Measurements from ENCODE around the gene SEC31B. TPM values are rescaled to one million over a fixed set of nuclear protein-coding genes. Genes with fewer than 3 reads are reported as not detected.

SEC31B gene
- total and polyA plus RNA-seq, 8 donors, result 8.8 to 27.6 (median 22.8) TPM

DNA sequence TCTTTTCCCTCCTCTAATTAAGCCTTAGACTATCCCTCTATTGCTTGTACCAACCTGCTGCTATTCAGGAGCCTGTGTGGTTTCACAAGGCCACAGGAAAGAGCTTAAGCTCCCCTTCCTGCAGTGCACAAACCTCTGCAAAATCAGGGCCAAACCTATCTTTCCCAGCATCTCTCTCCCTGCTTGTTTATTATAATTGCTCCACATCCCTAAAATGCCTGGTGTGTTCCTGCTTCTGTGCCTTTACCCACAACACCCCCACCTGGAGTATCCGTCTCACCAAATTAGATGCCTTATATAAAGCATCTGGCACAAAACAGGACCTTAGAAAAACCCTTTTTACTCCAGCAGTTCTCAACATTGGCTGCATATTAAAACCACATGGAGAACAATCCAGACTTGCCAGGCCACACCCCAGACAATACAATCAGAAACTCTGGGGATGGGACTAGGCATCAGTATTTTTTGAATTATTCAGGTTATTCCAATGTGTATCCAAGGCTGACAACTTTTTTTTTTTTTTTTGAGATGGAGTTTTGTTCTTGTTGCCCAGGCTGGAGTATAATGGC, 16.7 kb downstream of the SEC31B start:
- Histone ChIP-seq H3K9me3 (no peaks in the 10 kb centered on the region), H3K27me3 (no peaks in the 10 kb centered on the region), H3K4me1 (no peaks in the 10 kb centered on the region), H3K36me3 (peaks cover 0 to 70% of the 10 kb centered on the region in 2 donors), H3K27ac (no peak overlapping the region), H3K4me3 (no peak overlapping the region)
- intact Hi-C loops (cut with DNase I), result no loop called here
- ATAC-seq, result no peak
- no peak for TF ChIP-seq CTCF (IDR thresholded peaks at IDR 0.05)
- DNase-seq, result no peak

DNA sequence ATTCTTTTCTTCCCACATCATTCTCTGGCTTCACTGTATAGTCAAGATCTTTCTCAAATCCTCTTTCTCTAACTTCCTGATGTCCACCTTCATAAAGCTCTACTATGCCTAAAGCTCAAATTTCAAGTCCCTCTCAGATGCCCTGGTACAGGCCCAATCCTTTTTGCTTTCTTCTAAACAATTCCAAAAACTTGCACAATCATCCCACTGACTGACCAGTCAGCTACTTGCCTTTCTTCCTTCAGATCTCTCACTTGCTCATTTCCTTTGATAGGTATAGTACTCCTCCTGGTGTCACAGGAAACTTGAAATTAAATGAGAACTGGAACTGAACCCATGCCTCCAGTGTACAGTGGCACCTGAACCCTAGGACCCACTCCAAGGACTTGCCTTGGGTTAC, 18.2 kb downstream of the SEC31B start:
- no peak for DNase-seq
- Histone ChIP-seq H3K4me3 (no peak overlapping the region), H3K4me1 (no peaks in the 10 kb centered on the region), H3K27me3 (no peaks in the 10 kb centered on the region), H3K9me3 (no peaks in the 10 kb centered on the region), H3K36me3 (peaks cover 0 to 72% of the 10 kb centered on the region in 2 donors), H3K27ac (no peak overlapping the region)
- no peak for ATAC-seq
- TF ChIP-seq CTCF (IDR thresholded peaks at IDR 0.05), result no peak
- intact Hi-C loops (cut with DNase I), result no loop called here

- no peak overlapping the region for H3K4me3 ChIP-seq
- TF ChIP-seq CTCF (IDR thresholded peaks at IDR 0.05), result no peak
- peaks cover 0 to 84% of the 10 kb centered on the region in 2 donors for H3K36me3 ChIP-seq
- ATAC-seq (no peak), DNase-seq (no peak)
- H3K27me3 ChIP-seq, result no peaks in the 10 kb centered on the region
- intact Hi-C loops (cut with DNase I), result no loop called here
- H3K27ac ChIP-seq, result no peak overlapping the region
- no peaks in the 10 kb centered on the region for H3K9me3 ChIP-seq
- no peaks in the 10 kb centered on the region for H3K4me1 ChIP-seq
Measured at GRCh38 chr10:100498059-100498458, 21.6 kb downstream of the SEC31B start.

DNA sequence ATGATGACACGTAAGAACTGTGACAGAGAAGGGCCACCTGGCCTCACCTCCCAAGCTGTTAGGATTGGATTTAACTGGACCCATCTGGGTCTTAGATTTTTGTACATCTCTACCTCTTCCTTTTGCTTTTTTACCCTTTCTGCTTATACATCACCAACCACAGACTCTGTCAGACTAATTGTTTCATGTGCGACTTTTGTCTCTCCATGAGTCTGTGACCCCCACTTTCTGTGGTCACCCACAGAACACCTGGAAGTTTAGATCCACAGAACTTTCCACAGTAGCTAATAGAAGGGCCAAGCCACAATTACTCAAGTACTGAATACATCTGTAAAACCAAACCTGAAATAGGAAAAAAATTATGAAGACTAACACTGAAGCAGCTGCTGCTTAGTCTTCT, 23.1 kb downstream of the SEC31B start:
- peaks cover 0 to 91% of the 10 kb centered on the region in 2 donors for H3K36me3 ChIP-seq
- no peak overlapping the region for H3K4me3 ChIP-seq
- no peak overlapping the region for H3K27ac ChIP-seq
- H3K4me1 ChIP-seq, result no peaks in the 10 kb centered on the region
- H3K27me3 ChIP-seq, result no peaks in the 10 kb centered on the region
- ATAC-seq, result no peak
- no peaks in the 10 kb centered on the region for H3K9me3 ChIP-seq
- no peak for TF ChIP-seq CTCF (IDR thresholded peaks at IDR 0.05)
- no peak for DNase-seq
- intact Hi-C loops (cut with DNase I), result no loop called here

DNA sequence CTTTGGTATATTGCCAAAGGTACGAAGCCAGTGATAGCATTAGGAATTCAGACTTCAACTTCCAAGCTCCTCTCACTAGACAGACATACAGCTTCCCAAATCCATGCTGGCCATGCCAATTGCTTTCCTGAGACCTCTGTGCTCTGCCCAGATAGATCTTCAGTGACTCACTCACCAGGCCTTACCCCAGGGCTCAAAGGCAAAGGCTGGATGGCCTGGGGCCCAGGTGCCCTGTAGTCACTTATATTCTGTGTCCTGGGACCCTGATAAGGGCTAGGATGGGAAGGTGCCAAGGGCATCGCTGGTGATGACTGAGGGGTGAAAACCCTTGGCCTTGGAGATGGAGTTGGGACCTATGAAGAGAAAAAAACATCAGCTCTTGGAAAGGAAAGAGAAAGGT, 29.1 kb downstream of the SEC31B start:
- TF ChIP-seq CTCF (IDR thresholded peaks at IDR 0.05), result no peak
- Histone ChIP-seq H3K36me3 (peaks cover 0 to 81% of the 10 kb centered on the region in 2 donors), H3K4me3 (no peak overlapping the region), H3K9me3 (no peaks in the 10 kb centered on the region), H3K27me3 (no peaks in the 10 kb centered on the region), H3K27ac (no peak overlapping the region), H3K4me1 (no peaks in the 10 kb centered on the region)
- no peak for DNase-seq
- intact Hi-C loops (cut with DNase I), result no loop called here
- ATAC-seq, result no peak
